K562 (cell line): ENCODE results near the gene LRRC75A. TPM values are rescaled to one million over a fixed set of nuclear protein-coding genes. Genes with fewer than 3 reads are reported as not detected.

Experiments used
- CBFB ChIP-seq: sonication (generic); formaldehyde crosslinking; IDR thresholded peaks from 2 replicates; pipeline ENCODE4 v1.4.0; 2020; ENCODE audit warnings: mild to moderate bottlenecking, missing genetic modification reagents
- COPS2 ChIP-seq: fragments of 450-650 bp; conservative IDR thresholded peaks from 2 replicates; pipeline ENCODE4 v1.6.1; 2016; ENCODE audit warnings: mild to moderate bottlenecking, moderate library complexity
- NFXL1 ChIP-seq: fragments of 450-650 bp; formaldehyde crosslinking; IDR thresholded peaks from 2 replicates; pipeline ENCODE4 v1.4.0; 2021; ENCODE audit warnings: mild to moderate bottlenecking
- NR2C1 ChIP-seq, 2 experiments: fragments of 450-650 bp; IDR thresholded peaks; 2 replicates each; pipeline ENCODE4 v1.6.1; 2017; ENCODE audit warnings: mild to moderate bottlenecking in 2 of 2, antibody characterized with exemption in 1 of 2, inconsistent platforms in 1 of 2, missing compliant biosample characterization in 1 of 2, missing genetic modification characterization in 1 of 2
- PHB2 ChIP-seq: fragments of 450-650 bp; IDR thresholded peaks from 2 replicates; pipeline ENCODE4 v1.6.1; 2017; ENCODE audit warnings: low read depth
- RBM17 ChIP-seq: fragments of 200-400 bp; formaldehyde crosslinking; IDR thresholded peaks from 2 replicates; pipeline ENCODE4 v1.6.1; 2017; ENCODE audit warnings: low read depth, mild to moderate bottlenecking, low read length, borderline replicate concordance
- U2AF2 ChIP-seq: fragments of 200-400 bp; formaldehyde crosslinking; optimal IDR thresholded peaks from 2 replicates; pipeline ENCODE3; 2017; ENCODE audit warnings: low read depth, mild to moderate bottlenecking, low read length
- ZC3H11A ChIP-seq: IDR thresholded peaks from 2 replicates; pipeline ENCODE4 v1.6.1; 2012; ENCODE audit warnings: low read depth, low read length, improper control_type of control experiment
- ZEB2 ChIP-seq: fragments of 450-650 bp; IDR thresholded peaks from 2 replicates; pipeline ENCODE4 v1.6.1; 2016
- ZNF766 ChIP-seq: fragments of 200-800 bp; sonication (Bioruptor generic); conservative IDR thresholded peaks from 2 replicates; pipeline ENCODE4 v1.6.1; 2016; ENCODE audit warnings: missing genetic modification characterization, missing compliant biosample characterization
- ZSCAN32 ChIP-seq: fragments of 450-650 bp; formaldehyde crosslinking; IDR thresholded peaks from 2 replicates; pipeline ENCODE4 v1.4.0; 2020; ENCODE audit warnings: mild to moderate bottlenecking, moderate library complexity
- polyA plus RNA-seq, 8 experiments: library from polyadenylated mRNA; depleted of rRNA in 4 of 8; stranded (reverse) in 5 of 8; unstranded in 3 of 8; fragments of >200 nt; fragmentation: Nextera tagmentation in 2 of 8; fragmentation: Illumina TruSeq in 1 of 8; extraction: Ambion mirVana in 2 of 8; extraction: Trizol in 1 of 8; gene quantifications; 2 replicates each; pipeline versions ENCODE4 v1.2.1 to v1.2.3, GENCODE V29; 2011 to 2014; ENCODE audit warnings: inconsistent platforms in 1 of 8, missing spikeins in 1 of 8
- total RNA-seq, 7 experiments: library from RNA; depleted of rRNA in 6 of 7; stranded (reverse); fragments of >200 nt in 6 of 7; fragmentation: Illumina TruSeq in 2 of 7; extraction: Trizol in 2 of 7; gene quantifications; 2 replicates each; pipeline versions ENCODE4 v1.2.1 to v1.2.3, GENCODE V29; 2011 to 2021; ENCODE audit warnings: low replicate concordance in 1 of 7
- TF ChIP-seq, protein P1 (sequence below): sonication (generic); formaldehyde crosslinking; IDR thresholded peaks from 2 replicates; pipeline ENCODE4 v1.8.1; 2023; ENCODE audit warnings: mild to moderate bottlenecking, missing genetic modification reagents
- TF ChIP-seq, protein P2 (sequence below), 2 experiments: fragments of 200-800 bp in 1 of 2; sonication (Bioruptor generic) in 1 of 2; sonication (generic) in 1 of 2; formaldehyde crosslinking in 1 of 2; IDR thresholded peaks in 1 of 2; conservative IDR thresholded peaks in 1 of 2; 2 replicates each; pipeline versions ENCODE4 v1.5.0 to v1.6.1; 2016 to 2020; ENCODE audit warnings: missing compliant biosample characterization in 1 of 2, missing genetic modification characterization in 1 of 2, missing genetic modification reagents in 1 of 2
- TF ChIP-seq, protein P3 (sequence below): fragments of 250-450 bp; sonication (Bioruptor Pico); IDR thresholded peaks from 2 replicates; pipeline ENCODE4 v1.5.0; 2020; ENCODE audit warnings: mild to moderate bottlenecking, borderline replicate concordance
- TF ChIP-seq, protein P4 (sequence below): fragments of 250-450 bp; sonication (Bioruptor Pico); IDR thresholded peaks from 2 replicates; pipeline ENCODE4 v1.4.0; 2020; ENCODE audit warnings: mild to moderate bottlenecking, moderate library complexity, borderline replicate concordance
- TF ChIP-seq, protein P5 (sequence below): sonication (generic); formaldehyde crosslinking; IDR thresholded peaks from 2 replicates; pipeline ENCODE4 v1.8.1; 2023; ENCODE audit warnings: mild to moderate bottlenecking, missing genetic modification reagents

Gene LRRC75A
- total and polyA plus RNA-seq, 9 of the 15 experiments (the other 6 are each of a cell fraction or from before 2014, with no cell fraction given): 0.04 to 0.34 (median 0.08) TPM; not detected in 5

DNA sequence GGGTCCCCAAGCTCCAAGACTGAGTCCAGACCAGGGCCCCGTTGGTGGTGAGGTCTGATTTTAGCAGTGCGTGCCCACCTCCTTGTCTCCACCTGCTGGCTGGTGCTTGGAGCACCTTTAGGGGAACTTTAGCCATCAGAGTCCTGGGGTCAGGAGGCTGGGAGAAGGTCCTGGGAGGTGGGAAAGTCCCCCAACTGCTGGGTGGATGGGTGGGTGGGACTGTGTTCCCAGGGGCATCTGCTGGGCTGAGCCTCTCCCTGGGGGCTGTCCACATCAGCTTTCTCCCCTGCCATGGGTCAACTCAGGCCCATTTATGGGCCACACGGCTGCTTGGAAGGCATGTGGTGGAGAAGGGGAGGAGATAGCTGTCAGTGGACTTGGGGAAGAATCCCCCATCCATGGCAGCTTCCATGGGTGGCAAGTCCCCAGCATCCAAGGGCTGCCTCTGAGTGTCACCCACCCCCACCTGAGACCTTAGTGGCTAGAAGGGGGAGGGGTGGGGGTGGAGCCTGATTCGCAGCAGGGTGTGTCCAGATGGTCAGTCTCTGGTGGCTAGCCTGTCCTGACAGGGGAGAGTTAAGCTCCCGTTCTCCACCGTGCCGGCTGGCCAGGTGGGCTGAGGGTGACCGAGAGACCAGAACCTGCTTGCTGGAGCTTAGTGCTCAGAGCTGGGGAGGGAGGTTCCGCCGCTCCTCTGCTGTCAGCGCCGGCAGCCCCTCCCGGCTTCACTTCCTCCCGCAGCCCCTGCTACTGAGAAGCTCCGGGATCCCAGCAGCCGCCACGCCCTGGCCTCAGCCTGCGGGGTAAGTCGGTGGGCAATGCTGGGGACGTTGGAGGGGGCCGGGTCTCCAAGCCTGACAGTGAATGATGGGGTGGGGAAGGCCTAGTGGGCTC is 76.7 kb downstream of the LRRC75A start, which contains the start of gene TRPV2 (continued):
- TF ChIP-seq U2AF2 (no peak), ZEB2 (no peak), CBFB (CRISPR knock-in tag) (no peak), ZC3H11A (no peak), RBM17 (no peak), COPS2 (no peak), NFXL1 (no peak), ZSCAN32 (CRISPR knock-in tag) (no peak), ZNF766 (CRISPR knock-in tag) (no peak), NR2C1 (IDR thresholded peaks at IDR 0.05) (no peak), NR2C1 (tag; IDR thresholded peaks at IDR 0.05) (no peak), PHB2 (no peak)
- TF ChIP-seq, protein P1, sequence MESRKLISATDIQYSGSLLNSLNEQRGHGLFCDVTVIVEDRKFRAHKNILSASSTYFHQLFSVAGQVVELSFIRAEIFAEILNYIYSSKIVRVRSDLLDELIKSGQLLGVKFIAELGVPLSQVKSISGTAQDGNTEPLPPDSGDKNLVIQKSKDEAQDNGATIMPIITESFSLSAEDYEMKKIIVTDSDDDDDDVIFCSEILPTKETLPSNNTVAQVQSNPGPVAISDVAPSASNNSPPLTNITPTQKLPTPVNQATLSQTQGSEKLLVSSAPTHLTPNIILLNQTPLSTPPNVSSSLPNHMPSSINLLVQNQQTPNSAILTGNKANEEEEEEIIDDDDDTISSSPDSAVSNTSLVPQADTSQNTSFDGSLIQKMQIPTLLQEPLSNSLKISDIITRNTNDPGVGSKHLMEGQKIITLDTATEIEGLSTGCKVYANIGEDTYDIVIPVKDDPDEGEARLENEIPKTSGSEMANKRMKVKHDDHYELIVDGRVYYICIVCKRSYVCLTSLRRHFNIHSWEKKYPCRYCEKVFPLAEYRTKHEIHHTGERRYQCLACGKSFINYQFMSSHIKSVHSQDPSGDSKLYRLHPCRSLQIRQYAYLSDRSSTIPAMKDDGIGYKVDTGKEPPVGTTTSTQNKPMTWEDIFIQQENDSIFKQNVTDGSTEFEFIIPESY: no peak
- TF ChIP-seq, protein P2, sequence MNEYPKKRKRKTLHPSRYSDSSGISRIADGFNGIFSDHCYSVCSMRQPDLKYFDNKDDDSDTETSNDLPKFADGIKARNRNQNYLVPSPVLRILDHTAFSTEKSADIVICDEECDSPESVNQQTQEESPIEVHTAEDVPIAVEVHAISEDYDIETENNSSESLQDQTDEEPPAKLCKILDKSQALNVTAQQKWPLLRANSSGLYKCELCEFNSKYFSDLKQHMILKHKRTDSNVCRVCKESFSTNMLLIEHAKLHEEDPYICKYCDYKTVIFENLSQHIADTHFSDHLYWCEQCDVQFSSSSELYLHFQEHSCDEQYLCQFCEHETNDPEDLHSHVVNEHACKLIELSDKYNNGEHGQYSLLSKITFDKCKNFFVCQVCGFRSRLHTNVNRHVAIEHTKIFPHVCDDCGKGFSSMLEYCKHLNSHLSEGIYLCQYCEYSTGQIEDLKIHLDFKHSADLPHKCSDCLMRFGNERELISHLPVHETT (CRISPR knock-in tag; conservative IDR thresholded peaks at IDR 0.05 in 1 of 2, IDR thresholded peaks at IDR 0.05 in 1 of 2): no peak
- TF ChIP-seq, protein P3, sequence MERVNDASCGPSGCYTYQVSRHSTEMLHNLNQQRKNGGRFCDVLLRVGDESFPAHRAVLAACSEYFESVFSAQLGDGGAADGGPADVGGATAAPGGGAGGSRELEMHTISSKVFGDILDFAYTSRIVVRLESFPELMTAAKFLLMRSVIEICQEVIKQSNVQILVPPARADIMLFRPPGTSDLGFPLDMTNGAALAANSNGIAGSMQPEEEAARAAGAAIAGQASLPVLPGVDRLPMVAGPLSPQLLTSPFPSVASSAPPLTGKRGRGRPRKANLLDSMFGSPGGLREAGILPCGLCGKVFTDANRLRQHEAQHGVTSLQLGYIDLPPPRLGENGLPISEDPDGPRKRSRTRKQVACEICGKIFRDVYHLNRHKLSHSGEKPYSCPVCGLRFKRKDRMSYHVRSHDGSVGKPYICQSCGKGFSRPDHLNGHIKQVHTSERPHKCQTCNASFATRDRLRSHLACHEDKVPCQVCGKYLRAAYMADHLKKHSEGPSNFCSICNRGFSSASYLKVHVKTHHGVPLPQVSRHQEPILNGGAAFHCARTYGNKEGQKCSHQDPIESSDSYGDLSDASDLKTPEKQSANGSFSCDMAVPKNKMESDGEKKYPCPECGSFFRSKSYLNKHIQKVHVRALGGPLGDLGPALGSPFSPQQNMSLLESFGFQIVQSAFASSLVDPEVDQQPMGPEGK: no peak
- TF ChIP-seq, protein P4, sequence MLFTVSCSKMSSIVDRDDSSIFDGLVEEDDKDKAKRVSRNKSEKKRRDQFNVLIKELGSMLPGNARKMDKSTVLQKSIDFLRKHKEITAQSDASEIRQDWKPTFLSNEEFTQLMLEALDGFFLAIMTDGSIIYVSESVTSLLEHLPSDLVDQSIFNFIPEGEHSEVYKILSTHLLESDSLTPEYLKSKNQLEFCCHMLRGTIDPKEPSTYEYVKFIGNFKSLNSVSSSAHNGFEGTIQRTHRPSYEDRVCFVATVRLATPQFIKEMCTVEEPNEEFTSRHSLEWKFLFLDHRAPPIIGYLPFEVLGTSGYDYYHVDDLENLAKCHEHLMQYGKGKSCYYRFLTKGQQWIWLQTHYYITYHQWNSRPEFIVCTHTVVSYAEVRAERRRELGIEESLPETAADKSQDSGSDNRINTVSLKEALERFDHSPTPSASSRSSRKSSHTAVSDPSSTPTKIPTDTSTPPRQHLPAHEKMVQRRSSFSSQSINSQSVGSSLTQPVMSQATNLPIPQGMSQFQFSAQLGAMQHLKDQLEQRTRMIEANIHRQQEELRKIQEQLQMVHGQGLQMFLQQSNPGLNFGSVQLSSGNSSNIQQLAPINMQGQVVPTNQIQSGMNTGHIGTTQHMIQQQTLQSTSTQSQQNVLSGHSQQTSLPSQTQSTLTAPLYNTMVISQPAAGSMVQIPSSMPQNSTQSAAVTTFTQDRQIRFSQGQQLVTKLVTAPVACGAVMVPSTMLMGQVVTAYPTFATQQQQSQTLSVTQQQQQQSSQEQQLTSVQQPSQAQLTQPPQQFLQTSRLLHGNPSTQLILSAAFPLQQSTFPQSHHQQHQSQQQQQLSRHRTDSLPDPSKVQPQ (CRISPR knock-in tag): no peak
- TF ChIP-seq, protein P5, sequence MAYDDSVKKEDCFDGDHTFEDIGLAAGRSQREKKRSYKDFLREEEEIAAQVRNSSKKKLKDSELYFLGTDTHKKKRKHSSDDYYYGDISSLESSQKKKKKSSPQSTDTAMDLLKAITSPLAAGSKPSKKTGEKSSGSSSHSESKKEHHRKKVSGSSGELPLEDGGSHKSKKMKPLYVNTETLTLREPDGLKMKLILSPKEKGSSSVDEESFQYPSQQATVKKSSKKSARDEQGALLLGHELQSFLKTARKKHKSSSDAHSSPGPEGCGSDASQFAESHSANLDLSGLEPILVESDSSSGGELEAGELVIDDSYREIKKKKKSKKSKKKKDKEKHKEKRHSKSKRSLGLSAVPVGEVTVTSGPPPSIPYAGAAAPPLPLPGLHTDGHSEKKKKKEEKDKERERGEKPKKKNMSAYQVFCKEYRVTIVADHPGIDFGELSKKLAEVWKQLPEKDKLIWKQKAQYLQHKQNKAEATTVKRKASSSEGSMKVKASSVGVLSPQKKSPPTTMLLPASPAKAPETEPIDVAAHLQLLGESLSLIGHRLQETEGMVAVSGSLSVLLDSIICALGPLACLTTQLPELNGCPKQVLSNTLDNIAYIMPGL (CRISPR knock-in tag): no peak
